GM21737 (cell line): ENCODE results near the gene IKZF2.

Source experiments
- ATAC-seq: cut with Tn5 transposase; IDR thresholded peaks from one replicate; pipeline ENCODE4 v1.9.1; 2021; ENCODE audit warnings: mild to moderate bottlenecking, moderate library complexity; ENCODE audit not compliant: unreplicated experiment

Gene IKZF2

GRCh38 chr2:213156717-213157116 lies 5.3 kb upstream of the IKZF2 start:
- ATAC-seq, result no peak

- ATAC-seq, result no peak
These were observed 1.5 kb upstream of the IKZF2 start for GRCh38 chr2:213152888-213153287.

- ATAC-seq, result peak; percentile 23
These were observed 818 bp upstream of the IKZF2 start for GRCh38 chr2:213152065-213152794.

- ATAC-seq, result no peak
These were observed 906 bp downstream of the IKZF2 start for GRCh38 chr2:213150315-213151097.

- ATAC-seq, result no peak
These were observed 1.5 kb downstream of the IKZF2 start for GRCh38 chr2:213149949-213150314.

GRCh38 chr2:213149294-213149875 lies 2.0 kb downstream of the IKZF2 start:
- no peak for ATAC-seq

- ATAC-seq, result no peak
These were observed 2.7 kb downstream of the IKZF2 start for GRCh38 chr2:213148572-213149261.

- ATAC-seq, result no peak
These were observed 3.9 kb downstream of the IKZF2 start for GRCh38 chr2:213147538-213147937.

- no peak for ATAC-seq
These were observed 5.6 kb downstream of the IKZF2 start for GRCh38 chr2:213145715-213146242.

GRCh38 chr2:213137064-213137463 lies 14.3 kb downstream of the IKZF2 start:
- ATAC-seq, result no peak

- no peak for ATAC-seq
These were observed 22.1 kb downstream of the IKZF2 start for GRCh38 chr2:213129311-213129710.

GRCh38 chr2:213125646-213126347 lies 25.6 kb downstream of the IKZF2 start:
- ATAC-seq, result no peak

GRCh38 chr2:213122725-213123124 lies 28.7 kb downstream of the IKZF2 start:
- no peak for ATAC-seq

- ATAC-seq, result no peak
These were observed 29.7 kb downstream of the IKZF2 start for GRCh38 chr2:213121690-213122089.

GRCh38 chr2:213119061-213119809 lies 32.2 kb downstream of the IKZF2 start:
- ATAC-seq, result peak; percentile 72

- no peak for ATAC-seq
These were observed 43.1 kb downstream of the IKZF2 start for GRCh38 chr2:213108308-213108707.

- no peak for ATAC-seq
These were observed 43.7 kb downstream of the IKZF2 start for GRCh38 chr2:213107728-213108127.

- no peak for ATAC-seq
These were observed 46.2 kb downstream of the IKZF2 start for GRCh38 chr2:213105212-213105611.

GRCh38 chr2:213104903-213105202 lies 46.6 kb downstream of the IKZF2 start:
- ATAC-seq, result no peak
